Measurements from ENCODE around the gene SMIM45.

The SMIM45 gene

DNA sequence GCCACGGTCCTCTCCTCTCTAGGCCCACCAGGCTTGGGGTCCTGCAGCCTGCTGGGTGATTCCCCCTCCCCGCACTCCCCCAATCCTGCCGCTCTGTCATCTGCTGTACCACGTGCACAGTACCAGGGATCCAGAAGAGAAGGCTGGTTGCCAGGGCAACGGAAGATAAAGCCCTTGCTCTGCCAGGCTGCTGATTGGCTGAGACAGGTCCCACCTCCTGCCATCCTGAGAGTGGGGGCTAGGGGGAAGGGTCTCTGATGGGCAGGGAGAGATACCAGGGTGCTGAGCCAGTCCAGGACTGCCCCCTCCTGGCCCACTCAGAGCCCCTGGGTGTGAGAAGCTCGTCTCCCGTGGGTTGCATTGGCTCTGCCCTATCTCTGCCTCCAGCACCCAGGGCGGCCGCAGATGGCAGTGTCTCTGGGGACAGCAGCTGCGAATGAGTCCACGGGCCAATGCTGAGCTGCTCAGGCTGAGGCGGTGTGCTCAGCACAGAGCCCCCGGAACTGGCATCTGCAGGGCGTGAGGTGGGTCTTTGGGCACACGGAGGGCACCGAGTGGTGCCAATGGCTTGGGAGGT is at the start of gene SMIM45:
Gene SMIM45, plus strand, starts transcription at position 253 of the 577 bp plus-strand sequence.
- no peak for DNase-seq (ENCODE audit: low read depth)
- TF ChIP-seq, protein P1, sequence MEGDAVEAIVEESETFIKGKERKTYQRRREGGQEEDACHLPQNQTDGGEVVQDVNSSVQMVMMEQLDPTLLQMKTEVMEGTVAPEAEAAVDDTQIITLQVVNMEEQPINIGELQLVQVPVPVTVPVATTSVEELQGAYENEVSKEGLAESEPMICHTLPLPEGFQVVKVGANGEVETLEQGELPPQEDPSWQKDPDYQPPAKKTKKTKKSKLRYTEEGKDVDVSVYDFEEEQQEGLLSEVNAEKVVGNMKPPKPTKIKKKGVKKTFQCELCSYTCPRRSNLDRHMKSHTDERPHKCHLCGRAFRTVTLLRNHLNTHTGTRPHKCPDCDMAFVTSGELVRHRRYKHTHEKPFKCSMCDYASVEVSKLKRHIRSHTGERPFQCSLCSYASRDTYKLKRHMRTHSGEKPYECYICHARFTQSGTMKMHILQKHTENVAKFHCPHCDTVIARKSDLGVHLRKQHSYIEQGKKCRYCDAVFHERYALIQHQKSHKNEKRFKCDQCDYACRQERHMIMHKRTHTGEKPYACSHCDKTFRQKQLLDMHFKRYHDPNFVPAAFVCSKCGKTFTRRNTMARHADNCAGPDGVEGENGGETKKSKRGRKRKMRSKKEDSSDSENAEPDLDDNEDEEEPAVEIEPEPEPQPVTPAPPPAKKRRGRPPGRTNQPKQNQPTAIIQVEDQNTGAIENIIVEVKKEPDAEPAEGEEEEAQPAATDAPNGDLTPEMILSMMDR (IDR thresholded peaks at IDR 0.05; ENCODE audit: insufficient read depth, low read depth, low read length, missing control alignments), result no peak
- H3K4me3 ChIP-seq (ENCODE audit: low read depth, low read length), result no peak within 1 kb of the TSS

DNA sequence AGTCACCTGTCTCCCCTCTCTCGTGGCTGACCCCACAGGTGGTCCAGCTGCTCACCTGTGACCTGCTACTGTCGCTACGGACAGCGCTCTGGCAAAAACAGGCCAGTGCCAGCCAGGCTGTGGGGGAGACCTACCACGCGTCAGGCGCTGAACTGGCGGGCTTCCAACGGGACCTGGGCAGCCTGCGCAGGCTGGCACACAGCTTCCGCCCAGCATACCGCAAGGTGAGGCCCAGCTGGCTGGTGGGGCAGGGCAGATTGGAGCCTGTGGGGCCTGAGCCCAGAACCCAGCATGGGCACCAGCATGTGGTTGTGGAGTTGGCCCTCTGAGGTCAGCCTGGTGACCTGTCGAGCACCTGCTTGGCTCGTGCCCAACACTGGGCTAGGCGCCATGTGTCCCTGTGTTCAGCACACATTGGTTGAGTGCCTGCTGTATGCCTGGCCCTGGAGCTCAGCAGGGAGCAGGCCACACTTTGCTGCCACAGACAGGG is 49.0 kb upstream of the SMIM45 start:
- TF ChIP-seq, protein P1 (IDR thresholded peaks at IDR 0.05; ENCODE audit: insufficient read depth, low read depth, low read length, missing control alignments), result no peak
- no peak for DNase-seq (ENCODE audit: low read depth)

DNA sequence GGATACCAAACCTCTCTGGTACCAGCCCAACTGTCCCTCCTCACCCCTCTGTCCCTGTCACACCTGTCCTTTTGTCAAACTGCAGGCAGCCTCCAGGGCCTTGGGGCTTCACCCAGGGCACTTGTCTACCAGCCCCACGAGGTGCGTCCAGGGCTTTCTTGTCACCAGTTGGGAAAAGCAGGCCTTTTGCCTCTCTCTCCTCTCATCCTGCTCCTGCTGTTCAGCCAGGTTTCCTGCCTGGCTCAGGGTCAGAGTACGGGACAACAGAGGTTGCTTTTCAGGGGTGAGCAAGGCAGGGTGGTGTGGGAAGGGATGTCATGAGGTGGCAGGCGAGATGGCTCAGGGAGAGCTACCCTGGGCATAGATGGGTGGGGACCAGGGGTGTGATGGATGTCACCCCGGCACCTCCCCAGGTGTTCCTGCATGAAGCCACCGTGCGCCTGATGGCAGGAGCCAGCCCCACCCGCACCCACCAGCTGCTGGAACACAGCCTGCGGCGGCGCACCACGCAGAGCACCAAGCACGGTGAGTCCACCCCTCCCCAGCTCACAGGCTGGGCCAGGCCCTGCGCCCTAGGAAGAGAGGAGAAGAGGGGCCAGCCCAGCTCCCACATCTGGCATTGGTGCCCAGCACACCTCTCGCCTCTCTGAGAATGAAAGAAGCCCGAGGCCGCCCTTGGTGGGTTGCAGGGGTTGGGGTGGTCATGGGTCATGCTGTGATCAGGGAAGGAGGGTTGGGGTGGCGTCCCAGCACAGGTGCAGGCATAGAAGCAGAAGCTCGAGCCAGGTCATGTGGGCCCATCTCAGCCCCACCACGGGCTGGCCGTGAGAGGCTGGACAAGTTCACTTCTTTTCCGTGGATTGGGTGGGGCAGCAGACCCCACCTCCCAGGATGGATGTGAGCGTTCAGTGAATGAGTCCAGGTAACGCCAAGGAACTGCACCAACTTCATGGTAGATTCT is 47.2 kb upstream of the SMIM45 start:
- DNase-seq (ENCODE audit: low read depth), result no peak
- TF ChIP-seq, protein P1 (IDR thresholded peaks at IDR 0.05; ENCODE audit: insufficient read depth, low read depth, low read length, missing control alignments), result no peak

More for the DNA sequence above, 49.0 kb upstream of the SMIM45 start:
- H3K4me3 ChIP-seq (ENCODE audit: low read depth, low read length), result no peak overlapping the region

DNA sequence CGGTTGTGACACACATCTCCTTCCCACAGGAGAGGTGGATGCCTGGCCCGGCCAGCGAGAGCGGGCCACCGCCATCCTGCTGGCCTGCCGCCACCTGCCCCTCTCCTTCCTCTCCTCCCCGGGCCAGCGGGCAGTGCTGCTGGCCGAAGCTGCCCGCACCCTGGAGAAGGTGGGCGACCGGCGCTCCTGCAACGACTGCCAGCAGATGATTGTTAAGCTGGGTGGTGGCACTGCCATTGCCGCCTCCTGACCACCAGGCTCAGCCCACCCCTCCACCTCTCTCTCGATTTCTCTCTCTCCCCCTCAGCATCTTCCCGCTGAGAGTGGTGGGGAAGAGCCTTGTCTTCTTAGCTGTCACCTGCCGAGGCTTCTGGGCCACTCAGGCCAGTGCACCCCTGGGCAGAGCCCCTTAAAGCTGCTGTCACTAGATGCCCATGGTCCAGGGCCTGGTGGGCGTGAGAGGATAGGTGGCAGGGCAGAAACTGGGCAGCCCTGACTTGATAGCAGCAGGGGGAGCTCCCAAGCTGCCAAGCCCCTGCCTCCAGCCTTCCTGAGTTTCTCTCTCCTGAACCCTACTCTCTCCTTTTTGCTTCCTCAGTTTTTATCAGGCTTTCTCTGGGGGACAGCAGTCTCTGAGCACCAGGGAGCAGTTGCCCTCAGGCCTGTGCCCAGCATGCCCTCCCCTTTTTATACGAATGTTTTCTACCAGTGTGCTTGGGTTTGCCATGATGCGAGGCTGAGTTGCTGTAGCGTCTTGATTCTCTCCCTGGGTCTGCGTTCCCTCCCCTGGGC is 46.3 kb upstream of the SMIM45 start:
- TF ChIP-seq, protein P1 (IDR thresholded peaks at IDR 0.05; ENCODE audit: insufficient read depth, low read depth, low read length, missing control alignments), result no peak
- no peak for DNase-seq (ENCODE audit: low read depth)
- no peak overlapping the region for H3K4me3 ChIP-seq (ENCODE audit: low read depth, low read length)

More for the DNA sequence above, 47.2 kb upstream of the SMIM45 start:
- H3K4me3 ChIP-seq (ENCODE audit: low read depth, low read length), result no peak overlapping the region

DNA sequence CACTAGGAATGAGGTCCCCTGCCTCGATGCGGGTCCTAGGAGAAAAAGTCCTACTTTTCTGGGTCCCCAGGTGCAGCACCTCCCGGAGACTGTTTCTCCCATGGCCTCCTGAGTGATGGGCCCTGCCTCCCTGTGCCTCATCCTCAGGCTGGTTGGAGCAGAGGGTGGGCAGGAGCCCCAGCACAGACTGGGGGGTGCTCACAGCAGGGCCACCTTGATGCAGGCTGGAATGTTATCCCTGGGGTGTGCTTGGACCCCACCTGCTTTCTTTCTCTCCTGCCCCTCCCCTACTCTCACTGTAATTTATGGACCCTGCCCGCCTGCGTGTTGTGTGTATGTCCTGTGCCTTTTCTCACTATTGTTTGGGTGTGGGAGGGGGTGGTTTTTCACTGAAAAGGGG is 45.1 kb upstream of the SMIM45 start:
- H3K4me3 ChIP-seq (ENCODE audit: low read depth, low read length), result no peak overlapping the region
- DNase-seq (ENCODE audit: low read depth), result no peak
- TF ChIP-seq, protein P1 (IDR thresholded peaks at IDR 0.05; ENCODE audit: insufficient read depth, low read depth, low read length, missing control alignments), result no peak
